IMR-90 (cell line): ENCODE data around the gene DAB2. TPM values are rescaled to one million over a fixed set of nuclear protein-coding genes. Genes with fewer than 3 reads are reported as not detected.

Experiments
- ATAC-seq: fragments of 200-7000 bp; cut with Tn5 transposase; 2 replicates; pipeline ENCODE4 v1.9.1; 2020; ENCODE audit warnings: low read depth, mild to moderate bottlenecking, moderate library complexity
- BruUV-seq: library from RNA; stranded (reverse); fragments of 400-500 nt; replicated peaks from 2 replicates; lab custom pipeline; 2021; lab: Mats Ljungman, UMichigan
- CTCF ChIA-PET: fragments of 300-600 bp; formaldehyde crosslinking; extraction: SDS; loops from one replicate; lab custom pipeline; 2021; ENCODE audit warnings: antibody characterized with exemption; lab: Yijun Ruan, JAX
- POLR2A ChIA-PET: fragments of 300-600 bp; sonication (Branson Sonifier 250); formaldehyde crosslinking; loops from one replicate; lab custom pipeline; 2022; ENCODE audit warnings: antibody characterized with exemption; ENCODE audit not compliant: unreplicated experiment; lab: Charles Lee
- DNase-seq: peaks from one replicate; pipeline ENCODE4 v3.0.0; 2013
- H2AFZ ChIP-seq: replicated peaks from 2 replicates; pipeline ENCODE3; 2013; ENCODE audit warnings: low read length, mild to moderate bottlenecking; ENCODE audit not compliant: poor library complexity
- H2AK5ac ChIP-seq: 2 replicates; pipeline ENCODE4 v1.6.1; 2013; ENCODE audit warnings: low read depth, low read length, inconsistent platforms
- H2AK9ac ChIP-seq: replicated peaks from 2 replicates; pipeline ENCODE3; 2013; ENCODE audit warnings: mild to moderate bottlenecking, low read depth, low read length, moderate library complexity; ENCODE audit not compliant: poor library complexity
- H2BK120ac ChIP-seq: 2 replicates; pipeline ENCODE4 v1.6.1; 2013; ENCODE audit warnings: low read depth, low read length, inconsistent platforms
- H2BK15ac ChIP-seq: 3 replicates; pipeline ENCODE4 v1.6.1; 2013; ENCODE audit warnings: low read depth, low read length, inconsistent platforms
- H2BK20ac ChIP-seq: 2 replicates; pipeline ENCODE4 v1.6.1; 2013; ENCODE audit warnings: low read depth, mild to moderate bottlenecking, inconsistent platforms, low read length, moderate library complexity
- H2BK5ac ChIP-seq: 2 replicates; pipeline ENCODE4 v1.6.1; 2013; ENCODE audit warnings: mild to moderate bottlenecking, low read depth, low read length, inconsistent platforms; ENCODE audit not compliant: poor library complexity, severe bottlenecking
- H3K14ac ChIP-seq: replicated peaks from 2 replicates; pipeline ENCODE4 v1.6.1; 2013; ENCODE audit warnings: low read depth, low read length, inconsistent platforms
- H3K18ac ChIP-seq: 2 replicates; pipeline ENCODE4 v1.6.1; 2013; ENCODE audit warnings: low read depth, low read length, control low read depth
- H3K23ac ChIP-seq: 2 replicates; pipeline ENCODE4 v1.6.1; 2013; ENCODE audit warnings: low read depth, low read length, inconsistent platforms
- H3K27ac ChIP-seq: 2 replicates; pipeline ENCODE4 v1.5.1; 2013; ENCODE audit warnings: mild to moderate bottlenecking, control low read depth, low read length; ENCODE audit not compliant: insufficient read depth
- H3K27me3 ChIP-seq: 2 replicates; pipeline ENCODE4 v1.6.1; 2013; ENCODE audit warnings: low read length; ENCODE audit not compliant: control insufficient read depth, insufficient read depth
- H3K36me3 ChIP-seq: 2 replicates; pipeline ENCODE4 v1.6.1; 2013; ENCODE audit warnings: low read length, mixed read lengths; ENCODE audit not compliant: control insufficient read depth, insufficient read depth
- H3K4ac ChIP-seq: 2 replicates; pipeline ENCODE4 v1.6.1; 2013; ENCODE audit warnings: low read depth, low read length, inconsistent platforms
- H3K4me1 ChIP-seq: 2 replicates; pipeline ENCODE4 v1.6.1; 2013; ENCODE audit warnings: low read length, mixed read lengths; ENCODE audit not compliant: control insufficient read depth, insufficient read depth
- H3K4me2 ChIP-seq: 2 replicates; pipeline ENCODE4 v1.6.1; 2013; ENCODE audit warnings: low read depth, mild to moderate bottlenecking, control low read depth, low read length, moderate library complexity
- H3K4me3 ChIP-seq: 2 replicates; pipeline ENCODE4 v1.5.1; 2013; ENCODE audit warnings: low read depth, mild to moderate bottlenecking, control low read depth, low read length, moderate library complexity; ENCODE audit not compliant: insufficient read depth
- H3K56ac ChIP-seq: 2 replicates; pipeline ENCODE4 v1.6.1; 2013; ENCODE audit warnings: low read length, inconsistent platforms; ENCODE audit not compliant: insufficient read depth; ENCODE audit errors: extremely low read depth
- H3K79me1 ChIP-seq, 2 experiments: 2 replicates each; pipeline ENCODE4 v1.6.1; 2013; ENCODE audit warnings: low read length in 2 of 2, inconsistent platforms in 1 of 2, low read depth in 1 of 2
- H3K9ac ChIP-seq: 2 replicates; pipeline ENCODE4 v1.6.1; 2013; ENCODE audit warnings: low read depth, low read length, control low read depth
- H3K9me1 ChIP-seq: 2 replicates; pipeline ENCODE4 v1.6.1; 2013; ENCODE audit warnings: low read length, inconsistent platforms; ENCODE audit not compliant: insufficient read depth
- H3K9me3 ChIP-seq: 2 replicates; pipeline ENCODE4 v1.6.1; 2013; ENCODE audit warnings: low read length; ENCODE audit not compliant: control insufficient read depth, insufficient read depth
- H4K20me1 ChIP-seq: 2 replicates; pipeline ENCODE4 v1.6.1; 2013; ENCODE audit warnings: low read length, inconsistent platforms; ENCODE audit not compliant: insufficient read depth
- H4K5ac ChIP-seq: 2 replicates; pipeline ENCODE4 v1.6.1; 2013; ENCODE audit warnings: mild to moderate bottlenecking, low read depth, low read length, control low read depth
- H4K8ac ChIP-seq, 2 experiments: 2 replicates each; pipeline ENCODE4 v1.6.1; 2013; ENCODE audit warnings: low read depth in 2 of 2, low read length in 2 of 2, control low read depth in 1 of 2, inconsistent platforms in 1 of 2
- H4K91ac ChIP-seq: 2 replicates; pipeline ENCODE4 v1.6.1; 2013; ENCODE audit warnings: low read depth, low read length, inconsistent platforms; ENCODE audit not compliant: insufficient read depth
- BHLHE40 ChIP-seq: fragments of 150-350 bp; IDR thresholded peaks from 2 replicates; pipeline ENCODE4 v1.6.1; 2016; ENCODE audit warnings: mild to moderate bottlenecking, low read depth, low read length
- CEBPB ChIP-seq: IDR thresholded peaks from 2 replicates; pipeline ENCODE4 v1.6.1; 2012; ENCODE audit warnings: low read depth, low read length, improper control_type of control experiment
- CHD1 ChIP-seq: IDR thresholded peaks from 2 replicates; pipeline ENCODE4 v1.6.1; 2012; ENCODE audit warnings: low read depth, low read length, improper control_type of control experiment
- ELK1 ChIP-seq: fragments of 150-350 bp; IDR thresholded peaks from 2 replicates; pipeline ENCODE4 v1.6.1; 2016; ENCODE audit warnings: low read depth, mild to moderate bottlenecking, low read length, moderate library complexity, borderline replicate concordance
- FOS ChIP-seq: fragments of 150-350 bp; IDR thresholded peaks from 2 replicates; pipeline ENCODE4 v1.6.1; 2016; ENCODE audit warnings: low read depth, low read length
- MAFK ChIP-seq: IDR thresholded peaks from 2 replicates; pipeline ENCODE4 v1.6.1; 2012; ENCODE audit warnings: low read depth, low read length, improper control_type of control experiment
- MAZ ChIP-seq: IDR thresholded peaks from 2 replicates; pipeline ENCODE4 v1.6.1; 2012; ENCODE audit warnings: low read depth, mild to moderate bottlenecking, low read length, improper control_type of control experiment, moderate library complexity, borderline replicate concordance
- MXI1 ChIP-seq: IDR thresholded peaks from 2 replicates; pipeline ENCODE4 v1.6.1; 2012; ENCODE audit warnings: low read depth, mild to moderate bottlenecking, low read length, moderate library complexity, borderline replicate concordance
- POLR2A ChIP-seq: IDR thresholded peaks from 2 replicates; pipeline ENCODE4 v1.6.1; 2012; ENCODE audit warnings: mild to moderate bottlenecking, low read depth, low read length
- RAD21 ChIP-seq: IDR thresholded peaks from 2 replicates; pipeline ENCODE4 v1.6.1; 2012; ENCODE audit warnings: low read length, improper control_type of control experiment
- RCOR1 ChIP-seq: IDR thresholded peaks from 2 replicates; pipeline ENCODE4 v1.6.1; 2012; ENCODE audit warnings: mild to moderate bottlenecking, low read length, improper control_type of control experiment; ENCODE audit not compliant: insufficient replicate concordance
- RFX5 ChIP-seq: IDR thresholded peaks from 2 replicates; pipeline ENCODE4 v1.8.0; 2012; ENCODE audit warnings: low read depth, mild to moderate bottlenecking, low read length, moderate library complexity
- SMC3 ChIP-seq: fragments of 150-350 bp; IDR thresholded peaks from 2 replicates; pipeline ENCODE4 v1.6.1; 2016; ENCODE audit warnings: low read depth, mild to moderate bottlenecking, antibody characterized with exemption, low read length, moderate library complexity
- USF2 ChIP-seq: fragments of 150-350 bp; IDR thresholded peaks from 2 replicates; pipeline ENCODE4 v1.6.1; 2017; ENCODE audit warnings: mild to moderate bottlenecking, antibody characterized with exemption, low read length, low read depth
- WGBS, 2 experiments: methylation state at CpG; one replicate each; pipeline versions ENCODE4 v1.1.5 to v1.1.7; 2013; ENCODE audit warnings: missing lambda C conversion rate in 2 of 2; ENCODE audit not compliant: insufficient read length in 1 of 2; ENCODE audit errors: extremely low coverage in 2 of 2; 5-methylcytosine and 5-hydroxymethylcytosine counted together
- dilution Hi-C: fragments of 300-500 bp; cut with HindIII; formaldehyde crosslinking; loops from one replicate; pipeline ENCODE4 v1.14.3; 2018; ENCODE audit warnings: low sequenced_read_pairs; ENCODE audit not compliant: unreplicated experiment
- in situ Hi-C: fragments of 300-500 bp; cut with MboI; formaldehyde crosslinking; loops from 3 replicates; pipeline ENCODE4 v1.14.3; 2019; ENCODE audit warnings: low sequenced_read_pairs, inconsistent platforms, mixed read lengths
- intact Hi-C: fragments of 100-400 bp; cut with micrococcal nuclease; formaldehyde crosslinking; loops from 2 replicates; pipeline ENCODE4 v1.10.0; 2022
- polyA plus RNA-seq, 3 experiments: library from polyadenylated mRNA; depleted of rRNA; stranded (reverse); fragments of >200 nt; gene quantifications; 2 replicates each; pipeline ENCODE4 v1.2.3, GENCODE V29; 2012; ENCODE audit warnings: low replicate concordance in 1 of 3
- total RNA-seq: library from RNA; depleted of rRNA; stranded (reverse); fragments of >200 nt; gene quantifications from 2 replicates; pipeline ENCODE4 v1.2.3, GENCODE V29; 2012

The DAB2 gene
- total and polyA plus RNA-seq, 2 of the 4 experiments (the other 2 are of a cell fraction), result 50.0 to 101 TPM

GRCh38 chr5:39390945-39391344, 33.8 kb downstream of the DAB2 start:
- no peaks in the 10 kb centered on the region for H3K9me3 ChIP-seq
- H3K9ac ChIP-seq, result no peak overlapping the region
- H3K4me2 ChIP-seq, result no peak overlapping the region
- H3K14ac ChIP-seq, result no peak overlapping the region
- no peak overlapping the region for H2BK120ac ChIP-seq
- H3K4me1 ChIP-seq, result peaks cover 8% of the 10 kb centered on the region
- no peak overlapping the region for H2AK5ac ChIP-seq
- no peak overlapping the region for H3K56ac ChIP-seq
- no peak overlapping the region for H3K4ac ChIP-seq
- no peak overlapping the region for H3K23ac ChIP-seq
- ATAC-seq (no peak), DNase-seq (no peak)
- in situ Hi-C loops (loop anchor here (25.0 kb wide), 2 partner anchors 371 to 1371 kb away; partner anchors contain the start of gene TTC33), intact Hi-C loops (no loop called here), dilution Hi-C loops (no loop called here)
- H2BK15ac ChIP-seq, result no peak overlapping the region
- WGBS, 2 experiments, result no CpG with 5 or more reads among the region's 3 CpGs
- H4K91ac ChIP-seq, result no peak overlapping the region
- no peak overlapping the region for H3K4me3 ChIP-seq
- H3K27me3 ChIP-seq, result no peaks in the 10 kb centered on the region
- peaks cover 5% of the 10 kb centered on the region; the same call in 1 of the 2 replicates for H4K20me1 ChIP-seq
- no peak overlapping the region for H3K27ac ChIP-seq
- TF ChIP-seq RFX5 (no peak), RCOR1 (no peak), MAZ (no peak), MXI1 (no peak), USF2 (no peak), RAD21 (no peak), POLR2A (no peak), CEBPB (no peak), FOS (no peak), CHD1 (no peak), SMC3 (no peak), BHLHE40 (no peak), MAFK (no peak), ELK1 (no peak)
- H3K79me1 ChIP-seq, result peaks cover 14 to 46% of the 10 kb centered on the region in 2 experiments
- H3K9me1 ChIP-seq, result peaks cover 9% of the 10 kb centered on the region; the same call in 1 of the 2 replicates
- no peak overlapping the region for H3K18ac ChIP-seq
- H2BK5ac ChIP-seq, result no peak overlapping the region
- H4K5ac ChIP-seq, result no peak overlapping the region
- peaks cover 52% of the 10 kb centered on the region for H3K36me3 ChIP-seq
- CTCF ChIA-PET, result no interaction called here
- BruUV-seq, result no TSS peak
- H2AFZ ChIP-seq, result no peak overlapping the region
- POLR2A ChIA-PET, result no interaction called here
- no peak overlapping the region for H2BK20ac ChIP-seq
- no peak overlapping the region for H4K8ac ChIP-seq
- H2AK9ac ChIP-seq, result no peak overlapping the region
